Measurements from ENCODE around the gene FMO1. TPM values are rescaled to one million over a fixed set of nuclear protein-coding genes. Genes with fewer than 3 reads are reported as not detected.

FMO1 gene
- total RNA-seq, 1 experiment from 2014 or later: not detected

DNA sequence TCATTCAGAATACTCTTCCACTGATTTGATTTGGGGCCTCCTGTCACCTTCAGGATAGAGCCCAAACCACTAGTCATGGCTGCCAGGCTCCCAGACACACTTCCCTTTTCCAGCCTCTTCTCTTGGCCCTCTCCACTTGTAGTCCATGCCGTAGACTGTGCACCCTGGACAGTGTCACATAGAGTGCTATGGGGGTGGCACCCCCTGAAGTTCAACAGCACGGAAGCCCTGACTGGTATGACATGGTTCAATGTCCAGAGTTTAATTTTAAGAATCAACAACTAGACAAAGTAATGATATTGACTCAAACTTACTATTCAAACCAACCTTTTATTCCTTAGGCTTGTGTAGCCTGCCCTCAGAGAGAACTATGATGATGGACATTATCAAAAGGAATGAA lies 40.9 kb upstream of the FMO1 start:
- TF ChIP-seq CTCF (IDR thresholded peaks at IDR 0.05; ENCODE audit: unreplicated experiment): no peak
- CTCF ChIA-PET: interaction anchor here (0.7 to 1.9 kb wide), 5 partner anchors 18 to 241 kb away, joined by 3 to 12 read pairs (median 4); no protein-coding TSS in a partner anchor

DNA sequence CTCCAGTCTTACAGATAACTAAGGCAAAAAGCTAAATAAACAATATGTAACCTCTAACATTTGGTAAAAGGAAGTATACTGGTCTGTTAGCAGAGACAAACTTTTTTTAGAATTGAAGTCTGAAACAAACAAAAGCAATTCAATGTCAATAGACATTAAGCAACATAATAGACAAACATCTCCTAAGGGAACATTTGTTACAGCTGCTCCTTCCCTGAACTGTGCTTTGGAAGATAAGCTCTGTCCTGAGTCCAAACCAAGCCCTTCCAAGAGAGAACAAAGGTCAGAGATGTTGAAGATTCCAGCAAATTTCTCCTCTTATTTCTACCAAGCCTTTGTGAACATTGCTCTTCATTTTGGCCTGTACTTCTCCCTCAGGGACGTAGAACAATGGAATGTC lies 37.9 kb upstream of the FMO1 start:
- POLR2A ChIA-PET: no interaction called here
- Mint-ChIP-seq H3K27me3 (ENCODE audit: insufficient read depth, unreplicated experiment) (no peaks in the 10 kb centered on the region), H3K27ac (ENCODE audit: low read depth, unreplicated experiment) (no peak overlapping the region)

More for the DNA sequence above, 40.9 kb upstream of the FMO1 start:
- BruUV-seq (replicated peaks): no TSS peak
- POLR2A ChIA-PET: interaction anchor here (1.4 kb wide), 1 partner anchor 17 kb away, joined by 3 read pairs; no protein-coding TSS in a partner anchor
- H3K27me3 Mint-ChIP-seq (ENCODE audit: insufficient read depth, unreplicated experiment): no peaks in the 10 kb centered on the region
- H3K4me3 Mint-ChIP-seq (ENCODE audit: unreplicated experiment): no peak overlapping the region
- H3K36me3 Mint-ChIP-seq (ENCODE audit: insufficient read depth, unreplicated experiment): no peaks in the 10 kb centered on the region
- H3K9me3 Mint-ChIP-seq (ENCODE audit: unreplicated experiment): no peaks in the 10 kb centered on the region
- DNase-seq (ENCODE audit: unreplicated experiment): no peak
- intact Hi-C loops (cut with micrococcal nuclease): no loop called here
- H3K4me1 Mint-ChIP-seq (ENCODE audit: insufficient read depth, unreplicated experiment): no peaks in the 10 kb centered on the region
- H3K27ac Mint-ChIP-seq (ENCODE audit: low read depth, unreplicated experiment): no peak overlapping the region

GRCh38 chr1:171212607-171213351 lies 35.5 kb upstream of the FMO1 start:
- no peak for DNase-seq (ENCODE audit: unreplicated experiment)
- H3K4me1 Mint-ChIP-seq (ENCODE audit: insufficient read depth, unreplicated experiment): peaks cover 6% of the 10 kb centered on the region
- TF ChIP-seq CTCF (IDR thresholded peaks at IDR 0.05; ENCODE audit: unreplicated experiment): no peak
- intact Hi-C loops (cut with micrococcal nuclease): no loop called here
- no peak overlapping the region for H3K27ac Mint-ChIP-seq (ENCODE audit: low read depth, unreplicated experiment)
- POLR2A ChIA-PET: no interaction called here
- H3K9me3 Mint-ChIP-seq (ENCODE audit: unreplicated experiment): no peaks in the 10 kb centered on the region
- CTCF ChIA-PET: interaction anchor here (0.6 to 8.3 kb wide), 9 partner anchors 13 to 1603 kb away, joined by 3 to 53 read pairs (median 4); partner anchors contain the start of genes FMO4 and PRRC2C
- H3K36me3 Mint-ChIP-seq (ENCODE audit: insufficient read depth, unreplicated experiment): no peaks in the 10 kb centered on the region
- BruUV-seq (replicated peaks): no TSS peak
- no peaks in the 10 kb centered on the region for H3K27me3 Mint-ChIP-seq (ENCODE audit: insufficient read depth, unreplicated experiment)
- H3K4me3 Mint-ChIP-seq (ENCODE audit: unreplicated experiment): no peak overlapping the region

More for the DNA sequence above, 37.9 kb upstream of the FMO1 start:
- DNase-seq (ENCODE audit: unreplicated experiment): no peak
- CTCF ChIA-PET: interaction anchor here (0.8 to 8.3 kb wide), 7 partner anchors 11 to 246 kb away, joined by 3 to 53 read pairs (median 4); partner anchors contain the start of gene FMO4
- no peak for TF ChIP-seq CTCF (IDR thresholded peaks at IDR 0.05; ENCODE audit: unreplicated experiment)
- Mint-ChIP-seq H3K4me1 (ENCODE audit: insufficient read depth, unreplicated experiment) (no peaks in the 10 kb centered on the region), H3K4me3 (ENCODE audit: unreplicated experiment) (no peak overlapping the region), H3K9me3 (ENCODE audit: unreplicated experiment) (no peaks in the 10 kb centered on the region), H3K36me3 (ENCODE audit: insufficient read depth, unreplicated experiment) (no peaks in the 10 kb centered on the region)
- BruUV-seq (replicated peaks): no TSS peak
- intact Hi-C loops (cut with micrococcal nuclease): no loop called here

DNA sequence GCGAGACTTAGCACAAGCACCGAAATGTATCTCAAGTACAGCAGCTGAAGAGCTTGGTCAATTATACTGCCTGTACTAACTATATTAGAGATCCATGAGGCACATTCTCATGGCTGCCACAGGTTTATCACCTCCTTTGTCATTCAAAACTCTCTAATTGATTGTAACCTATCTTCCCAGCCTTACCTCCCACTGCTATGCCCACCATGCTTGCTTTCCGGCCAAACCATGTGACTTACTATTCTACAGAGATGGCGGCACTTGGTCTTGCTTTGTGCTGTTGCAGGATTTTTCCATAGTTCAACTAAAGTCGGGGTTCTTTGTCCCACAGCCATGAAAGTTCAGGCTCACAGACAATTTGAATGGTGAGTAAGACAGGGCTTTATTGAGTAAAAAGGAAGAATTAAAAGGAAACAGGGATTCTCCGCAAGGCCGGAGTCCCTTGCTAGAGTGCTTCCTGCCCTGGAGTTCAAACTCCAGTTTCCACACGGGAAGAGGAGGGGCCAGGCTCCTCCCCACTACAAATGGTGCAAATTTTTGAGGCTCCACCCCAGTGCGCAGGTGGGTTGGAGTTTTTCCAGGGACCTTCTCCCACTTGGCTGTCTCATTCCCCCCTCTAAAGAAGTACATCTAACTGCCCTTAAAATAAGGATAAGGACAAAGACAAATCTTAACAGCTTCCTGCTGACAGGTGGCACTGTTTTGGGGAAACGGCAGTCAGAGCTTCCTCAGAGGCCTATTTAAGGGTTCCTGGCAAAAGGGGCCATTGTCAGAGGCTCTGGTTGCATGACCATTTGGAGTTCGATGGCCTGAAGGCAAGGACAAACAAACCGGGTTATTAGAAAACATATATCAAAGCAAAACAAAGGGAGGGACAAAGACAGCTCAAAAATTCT lies 34.5 kb upstream of the FMO1 start:
- Mint-ChIP-seq H3K9me3 (ENCODE audit: unreplicated experiment) (no peaks in the 10 kb centered on the region), H3K4me3 (ENCODE audit: unreplicated experiment) (no peak overlapping the region), H3K27ac (ENCODE audit: low read depth, unreplicated experiment) (no peak overlapping the region), H3K27me3 (ENCODE audit: insufficient read depth, unreplicated experiment) (no peaks in the 10 kb centered on the region), H3K36me3 (ENCODE audit: insufficient read depth, unreplicated experiment) (no peaks in the 10 kb centered on the region), H3K4me1 (ENCODE audit: insufficient read depth, unreplicated experiment) (peaks cover 14% of the 10 kb centered on the region)
- no peak for TF ChIP-seq CTCF (IDR thresholded peaks at IDR 0.05; ENCODE audit: unreplicated experiment)
- DNase-seq (ENCODE audit: unreplicated experiment): no peak
- CTCF ChIA-PET: interaction anchor here (0.6 to 8.3 kb wide), 8 partner anchors 9 to 247 kb away, joined by 3 to 53 read pairs (median 4); partner anchors contain the start of gene FMO4
- intact Hi-C loops (cut with micrococcal nuclease): no loop called here
- no TSS peak for BruUV-seq (replicated peaks)
- POLR2A ChIA-PET: no interaction called here

All from MCF 10A (cell line).